Mucosa of descending colon (tissue), 3 donors: ENCODE data around the gene GCNT4. TPM values are rescaled to one million over a fixed set of nuclear protein-coding genes. Genes with fewer than 3 reads are reported as not detected.

Experiments
- ATAC-seq: fragments of 200-7000 bp; cut with Tn5 transposase; one replicate; pipeline ENCODE4 v1.9.1; 2020; ENCODE audit warnings: mild to moderate bottlenecking, moderate library complexity
- DNase-seq, 3 donors: peaks; one replicate each; pipeline ENCODE4 v3.0.0-alpha.2; 2020
- H3K36me3 ChIP-seq: fragments of 200-600 bp; one replicate; pipeline ENCODE4 v1.8.0; 2021; ENCODE audit warnings: low read depth, mild to moderate bottlenecking
- H3K4me1 ChIP-seq: fragments of 200-600 bp; one replicate; pipeline ENCODE4 v1.8.0; 2021; ENCODE audit warnings: low read depth, mild to moderate bottlenecking
- H3K4me3 ChIP-seq: fragments of 200-600 bp; one replicate; pipeline ENCODE4 v1.8.0; 2021; ENCODE audit warnings: mild to moderate bottlenecking
- H3K9me3 ChIP-seq: fragments of 200-600 bp; one replicate; pipeline ENCODE4 v1.8.0; 2021; ENCODE audit warnings: mild to moderate bottlenecking
- CTCF ChIP-seq: fragments of 200-600 bp; IDR thresholded peaks from one replicate; pipeline ENCODE4 v1.8.0; 2022; ENCODE audit warnings: antibody characterized with exemption, mild to moderate bottlenecking
- intact Hi-C, 2 donors: fragments of 100-400 bp; cut with DNase I in 1 of 2; cut with micrococcal nuclease in 1 of 2; formaldehyde crosslinking; loops; one replicate each; pipeline versions ENCODE4 v1.11.0 to v1.11.1; 2022; cut with DNase I, micrococcal nuclease
- total RNA-seq, 3 donors: library from RNA; stranded (reverse); fragmentation: NEBNext Ultra II Directional in 2 of 3; extraction: Animal tissue kit (Norgen Biotek cat#: 25700) in 2 of 3; gene quantifications; one replicate each; pipeline versions ENCODE4 v1.2.1 to v1.2.4, GENCODE V29; 2021 to 2023
- donor health status: DM: no; HTN: no; CAD: no; lungs with moderate emphysema.
- donor health status: DM: no; HTN: no; CAD: no.
- donor health status: DM: no; HTN: yes; CAD: no.

The GCNT4 gene
- total RNA-seq, 3 donors from 2014 or later: 0.92 to 6.1 (median 2.4) TPM

DNA sequence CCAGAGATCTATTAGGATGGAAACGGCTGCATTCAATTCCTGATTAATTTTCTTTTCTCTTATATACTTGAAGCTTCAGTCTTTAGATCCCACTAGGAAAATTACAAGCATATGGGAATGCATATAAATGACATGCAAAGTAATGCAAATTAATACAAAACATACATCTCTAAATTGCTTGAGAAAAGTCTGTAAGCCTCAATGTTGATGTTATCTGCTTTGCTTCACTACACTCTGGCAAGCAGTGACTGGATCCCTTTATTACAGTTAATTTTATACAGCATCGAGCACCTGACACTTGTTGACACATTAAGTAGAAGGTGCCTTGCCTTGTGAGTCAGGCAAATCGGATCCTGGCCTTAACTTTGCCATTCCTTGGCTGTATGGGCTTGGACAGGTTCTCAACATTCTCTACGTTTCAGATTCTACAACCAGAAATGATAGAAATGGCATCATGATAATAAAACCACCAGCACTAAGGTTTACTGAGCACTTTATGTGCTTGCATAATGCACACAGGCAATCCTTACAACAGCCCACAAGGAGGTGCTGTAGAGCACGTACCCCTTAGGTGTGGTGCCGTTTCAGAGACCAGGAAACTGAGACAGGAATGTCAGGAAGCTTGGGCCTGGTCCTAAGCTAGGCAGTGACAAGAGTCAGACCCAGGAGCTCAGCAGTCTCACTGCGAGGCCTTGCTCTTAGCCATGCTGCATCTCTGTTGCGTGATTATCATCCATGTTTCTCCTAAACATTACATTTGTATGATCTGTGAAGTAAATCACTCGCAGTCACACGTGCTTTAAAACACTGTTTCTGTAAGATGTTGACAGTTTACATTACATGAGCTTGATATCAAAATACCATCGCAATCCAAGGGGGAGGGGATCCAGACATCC is 2.7 kb downstream of the GCNT4 start:
- intact Hi-C loops: no loop called here
- Histone ChIP-seq H3K36me3 (no peaks in the 10 kb centered on the region), H3K4me1 (peaks cover 25% of the 10 kb centered on the region), H3K4me3 (no peak overlapping the region), H3K9me3 (no peaks in the 10 kb centered on the region)
- DNase-seq (peak; percentile 48 to 82 (median 55)), ATAC-seq (peak; percentile 77)
- peak; percentile 70 for TF ChIP-seq CTCF

DNA sequence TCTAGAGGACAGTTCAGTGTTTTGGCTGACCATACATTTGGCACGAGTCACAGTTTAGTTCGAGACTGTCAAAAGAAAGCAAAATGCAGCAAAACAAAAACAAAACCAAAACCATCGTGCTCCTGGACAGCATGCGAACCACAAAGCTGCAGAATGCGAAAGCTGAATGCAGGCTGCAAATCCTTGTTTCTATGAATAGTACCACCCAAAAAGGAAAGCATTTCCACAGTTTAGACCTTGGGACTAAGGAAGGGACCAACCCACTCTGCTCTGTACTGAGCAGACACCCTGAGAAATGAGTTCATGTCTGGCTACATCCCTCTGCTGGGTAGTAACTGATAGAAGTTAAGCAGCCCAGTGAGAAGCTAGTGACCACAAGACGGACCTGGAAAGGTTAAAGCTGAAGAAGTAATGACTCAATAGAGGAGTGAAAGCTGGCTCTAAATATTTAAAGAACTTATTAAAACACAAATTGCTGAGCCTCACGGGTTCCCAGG is 3.9 kb downstream of the GCNT4 start:
- TF ChIP-seq CTCF: no peak
- Histone ChIP-seq H3K9me3 (no peaks in the 10 kb centered on the region), H3K36me3 (no peaks in the 10 kb centered on the region), H3K4me1 (peaks cover 14% of the 10 kb centered on the region), H3K4me3 (no peak overlapping the region)
- DNase-seq (peak in 1 of 3 donors; percentile 15), ATAC-seq (no peak)
- intact Hi-C loops: no loop called here

DNA sequence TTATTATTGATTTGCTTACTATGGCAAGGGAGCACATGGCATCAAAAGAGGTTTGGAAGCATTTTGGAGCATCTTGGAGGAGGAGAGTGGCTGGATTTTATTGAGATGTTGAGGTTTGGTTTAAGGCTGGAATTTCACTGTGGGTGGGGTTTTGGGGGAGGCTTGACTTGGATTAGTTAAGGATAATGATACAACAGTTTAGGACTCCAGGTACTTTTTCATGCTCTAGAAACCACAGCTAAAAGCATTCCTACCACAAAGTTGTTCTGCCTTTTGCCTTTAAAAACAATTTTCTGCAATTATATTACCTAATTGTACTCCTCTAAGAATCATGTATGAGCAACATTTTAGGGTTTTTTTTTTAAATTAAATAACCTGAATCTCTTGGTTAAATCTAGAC is 5.0 kb downstream of the GCNT4 start:
- Histone ChIP-seq H3K4me3 (no peak overlapping the region), H3K9me3 (no peaks in the 10 kb centered on the region), H3K4me1 (peaks cover 12% of the 10 kb centered on the region), H3K36me3 (no peaks in the 10 kb centered on the region)
- no peak for ATAC-seq
- DNase-seq: no peak
- no peak for TF ChIP-seq CTCF
- intact Hi-C loops: no loop called here

DNA sequence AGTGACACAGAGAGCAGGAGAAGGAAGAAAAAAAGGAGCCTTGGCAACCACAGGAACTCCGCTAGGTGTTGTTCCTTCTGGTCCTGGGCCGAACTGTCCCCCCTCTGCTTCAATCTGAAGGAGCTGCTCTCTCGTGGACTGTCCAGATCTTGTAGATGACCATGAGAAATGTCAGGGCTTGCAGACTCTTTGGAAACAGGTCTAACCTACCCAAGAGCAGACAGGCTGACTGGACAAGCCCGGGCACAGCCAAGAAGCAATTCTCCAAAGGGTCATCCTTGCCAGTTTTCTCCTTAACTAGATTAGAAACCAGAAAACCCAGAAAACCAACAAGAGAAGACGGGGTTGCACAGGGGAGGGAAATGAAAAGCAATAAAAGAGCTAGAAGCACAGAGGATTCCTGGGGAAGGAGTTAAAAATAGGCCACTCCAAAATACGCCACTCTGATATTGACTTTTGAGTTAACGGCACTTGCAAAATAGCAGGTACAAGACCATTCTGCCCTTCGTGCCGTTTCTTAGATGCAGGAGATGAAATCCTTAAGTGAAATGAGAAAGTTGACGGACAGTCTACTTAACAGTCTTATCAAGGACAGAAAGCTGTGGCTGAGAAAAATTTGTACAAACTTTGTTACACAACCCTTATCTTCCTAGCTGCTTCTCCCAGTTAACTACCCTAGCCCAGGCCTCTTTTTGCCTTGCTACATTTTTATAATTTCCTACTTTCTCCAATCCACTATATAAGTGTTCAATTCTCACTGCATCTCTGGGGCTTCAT is 5.8 kb downstream of the GCNT4 start:
- DNase-seq (no peak), ATAC-seq (no peak)
- TF ChIP-seq CTCF: no peak
- intact Hi-C loops: no loop called here
- Histone ChIP-seq H3K9me3 (no peaks in the 10 kb centered on the region), H3K36me3 (no peaks in the 10 kb centered on the region), H3K4me3 (no peak overlapping the region), H3K4me1 (peaks cover 4% of the 10 kb centered on the region)

- ATAC-seq: no peak
- TF ChIP-seq CTCF: no peak
- H3K4me1 ChIP-seq: no peaks in the 10 kb centered on the region
- H3K36me3 ChIP-seq: no peaks in the 10 kb centered on the region
- intact Hi-C loops: no loop called here
- no peak overlapping the region for H3K4me3 ChIP-seq
- no peak for DNase-seq
- no peaks in the 10 kb centered on the region for H3K9me3 ChIP-seq
These were observed 7.3 kb downstream of the GCNT4 start for GRCh38 chr5:75045071-75045470.
